ENCODE data around the gene LAMTOR4. TPM values are rescaled to one million over a fixed set of nuclear protein-coding genes. Genes with fewer than 3 reads are reported as not detected.

The LAMTOR4 gene
- total and polyA plus RNA-seq, 11 donors, result 64.6 to 160 (median 96.5) TPM

- ATAC-seq, result no peak
These were observed 37.6 kb upstream of the LAMTOR4 start for GRCh38 chr7:100111156-100111555.

DNA sequence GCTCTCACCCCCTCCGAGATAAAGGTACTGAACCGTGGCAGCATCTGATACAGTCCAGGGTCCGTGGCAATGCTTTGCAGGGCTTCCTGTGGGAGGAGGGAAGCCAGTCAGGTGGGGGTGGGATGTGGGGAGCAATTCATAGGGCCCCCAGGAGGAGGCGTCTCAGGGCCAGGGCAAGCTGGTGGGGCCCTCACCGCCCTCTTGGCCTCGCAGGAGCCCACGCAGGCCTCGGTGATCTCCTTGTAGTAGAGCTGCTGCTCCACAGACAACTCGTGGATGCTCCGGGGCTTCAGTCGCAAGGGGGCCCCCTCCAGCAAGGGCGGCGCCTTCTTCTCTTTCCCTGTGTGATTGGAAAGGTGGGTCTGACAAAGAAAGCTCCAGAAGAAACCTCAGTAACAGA lies 36.8 kb upstream of the LAMTOR4 start:
- H3K27ac ChIP-seq, result no peak overlapping the region
- 86 to 90% (median 88%) methylated on average over 10 to 13 of the region's 13 CpGs for WGBS, 4 donors
- no peak overlapping the region for H3K4me3 ChIP-seq
- ATAC-seq (no peak), DNase-seq (no peak)
- intact Hi-C loops (cut with DNase I), result no loop called here
- H3K4me1 ChIP-seq, result no peaks in the 10 kb centered on the region
- H3K9me3 ChIP-seq, result no peaks in the 10 kb centered on the region
- no peaks in the 10 kb centered on the region for H3K27me3 ChIP-seq
- TF ChIP-seq, protein P1, sequence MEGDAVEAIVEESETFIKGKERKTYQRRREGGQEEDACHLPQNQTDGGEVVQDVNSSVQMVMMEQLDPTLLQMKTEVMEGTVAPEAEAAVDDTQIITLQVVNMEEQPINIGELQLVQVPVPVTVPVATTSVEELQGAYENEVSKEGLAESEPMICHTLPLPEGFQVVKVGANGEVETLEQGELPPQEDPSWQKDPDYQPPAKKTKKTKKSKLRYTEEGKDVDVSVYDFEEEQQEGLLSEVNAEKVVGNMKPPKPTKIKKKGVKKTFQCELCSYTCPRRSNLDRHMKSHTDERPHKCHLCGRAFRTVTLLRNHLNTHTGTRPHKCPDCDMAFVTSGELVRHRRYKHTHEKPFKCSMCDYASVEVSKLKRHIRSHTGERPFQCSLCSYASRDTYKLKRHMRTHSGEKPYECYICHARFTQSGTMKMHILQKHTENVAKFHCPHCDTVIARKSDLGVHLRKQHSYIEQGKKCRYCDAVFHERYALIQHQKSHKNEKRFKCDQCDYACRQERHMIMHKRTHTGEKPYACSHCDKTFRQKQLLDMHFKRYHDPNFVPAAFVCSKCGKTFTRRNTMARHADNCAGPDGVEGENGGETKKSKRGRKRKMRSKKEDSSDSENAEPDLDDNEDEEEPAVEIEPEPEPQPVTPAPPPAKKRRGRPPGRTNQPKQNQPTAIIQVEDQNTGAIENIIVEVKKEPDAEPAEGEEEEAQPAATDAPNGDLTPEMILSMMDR (IDR thresholded peaks at IDR 0.05), result no peak
- no peak for TF ChIP-seq POLR2A (IDR thresholded peaks at IDR 0.05)
- peaks cover 0 to 81% (median 70%) of the 10 kb centered on the region in 9 donors for H3K36me3 ChIP-seq

More at GRCh38 chr7:100111156-100111555, 37.6 kb upstream of the LAMTOR4 start:
- intact Hi-C loops (cut with DNase I), result no loop called here
- no peak for TF ChIP-seq POLR2A (IDR thresholded peaks at IDR 0.05)
- TF ChIP-seq, protein P1 (IDR thresholded peaks at IDR 0.05), result no peak
- no peak overlapping the region for H3K4me3 ChIP-seq
- no peak for DNase-seq
- no peaks in the 10 kb centered on the region for H3K4me1 ChIP-seq
- H3K27ac ChIP-seq, result no peak overlapping the region
- peaks cover 0 to 89% (median 77%) of the 10 kb centered on the region in 9 donors for H3K36me3 ChIP-seq
- no peaks in the 10 kb centered on the region for H3K9me3 ChIP-seq
- no peaks in the 10 kb centered on the region for H3K27me3 ChIP-seq
- 90 to 95% (median 92%) methylated on average over 5 to 7 of the region's 7 CpGs for WGBS, 4 donors

- H3K4me1 ChIP-seq, result peaks cover 0 to 11% (median 8%) of the 10 kb centered on the region in 12 donors
- 87 to 89% (median 89%) methylated on average over 7 of the region's 7 CpGs for WGBS, 4 donors
- H3K27ac ChIP-seq, result no peak overlapping the region
- H3K9me3 ChIP-seq, result no peaks in the 10 kb centered on the region
- H3K27me3 ChIP-seq, result no peaks in the 10 kb centered on the region
- TF ChIP-seq POLR2A (IDR thresholded peaks at IDR 0.05), result no peak
- TF ChIP-seq, protein P1 (IDR thresholded peaks at IDR 0.05), result no peak
- peaks cover 0 to 50% (median 40%) of the 10 kb centered on the region in 9 donors for H3K36me3 ChIP-seq
- no peak for ATAC-seq
- H3K4me3 ChIP-seq, result no peak overlapping the region
- intact Hi-C loops (cut with DNase I), result no loop called here
- DNase-seq, result no peak
These were observed 33.7 kb upstream of the LAMTOR4 start for GRCh38 chr7:100115026-100115425.

DNA sequence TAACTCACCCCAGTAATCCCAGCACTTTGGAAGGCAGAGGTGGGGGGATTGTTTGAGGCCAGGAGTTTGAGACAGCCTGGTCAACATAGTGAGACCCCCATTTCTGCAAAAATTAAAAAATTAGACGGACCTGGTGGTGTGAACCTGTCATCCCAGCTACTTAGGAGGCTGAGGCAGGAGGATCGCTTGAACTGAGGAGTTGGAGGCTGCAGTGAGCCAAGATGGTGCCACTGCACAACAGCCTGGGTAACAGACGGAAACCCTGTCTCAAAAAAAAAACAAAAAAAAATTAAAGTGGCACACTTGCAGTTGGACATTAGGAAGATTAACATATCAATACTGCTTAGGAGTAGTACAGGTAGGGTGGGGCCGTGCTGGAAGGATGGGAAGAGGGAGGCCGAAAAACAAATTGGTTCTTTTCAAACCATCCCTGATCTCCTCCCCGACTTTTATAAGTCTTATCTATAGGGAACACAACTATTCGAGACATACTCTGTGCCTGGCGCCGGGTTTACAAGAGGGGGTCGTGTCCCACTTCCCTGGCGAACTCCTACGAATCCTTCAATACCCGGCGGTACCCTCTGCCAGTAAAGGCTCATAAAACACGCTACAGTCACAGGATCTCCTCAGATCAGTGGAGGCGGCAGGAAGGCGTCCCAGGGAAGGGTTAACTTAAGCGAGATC lies 30.2 kb upstream of the LAMTOR4 start:
- Histone ChIP-seq H3K36me3 (peaks cover 0 to 19% (median 5%) of the 10 kb centered on the region in 9 donors), H3K27ac (peak overlapping the region in 9 of 12 donors; percentile 85 to 98 (median 89)), H3K27me3 (no peaks in the 10 kb centered on the region), H3K9me3 (no peaks in the 10 kb centered on the region), H3K4me1 (peaks cover 0 to 21% (median 16%) of the 10 kb centered on the region in 12 donors), H3K4me3 (peak overlapping the region; percentile 22 to 89 (median 78))
- DNase-seq (no peak), ATAC-seq (no peak)
- WGBS, 4 donors, result 21 to 26% (median 24%) methylated on average over 18 of the region's 18 CpGs
- intact Hi-C loops (cut with DNase I), result loop anchor here in 3 of 10 donors (1.0 to 2.0 kb wide), 3 partner anchors 9 to 18 kb away; partner anchors contain the start of genes AP4M1 (in 3 of the 3) and MCM7 (in 3 of the 3)
- no peak for TF ChIP-seq POLR2A (IDR thresholded peaks at IDR 0.05)
- TF ChIP-seq, protein P1 (IDR thresholded peaks at IDR 0.05), result no peak

Measured in heart left ventricle (tissue), 16 donors.